Upper lobe of right lung (tissue), 1 donor: Measurements from ENCODE around the gene SCARB1. TPM values are rescaled to one million over a fixed set of nuclear protein-coding genes. Genes with fewer than 3 reads are reported as not detected.

Experiments
- ATAC-seq: fragments of 200-7000 bp; cut with Tn5 transposase; one replicate; pipeline ENCODE4 v1.9.1; 2020; ENCODE audit warnings: mild to moderate bottlenecking, moderate library complexity
- DNase-seq: peaks from one replicate; pipeline ENCODE4 v3.0.0-alpha.2; 2020
- H3K27ac ChIP-seq: fragments of 200-600 bp; one replicate; pipeline ENCODE4 v1.8.0; 2022
- H3K27me3 ChIP-seq: fragments of 200-600 bp; one replicate; pipeline ENCODE4 v1.8.0; 2022; ENCODE audit warnings: mild to moderate bottlenecking
- H3K36me3 ChIP-seq: fragments of 200-600 bp; one replicate; pipeline ENCODE4 v1.8.0; 2022
- H3K4me1 ChIP-seq: fragments of 200-600 bp; one replicate; pipeline ENCODE4 v1.8.0; 2022
- H3K4me3 ChIP-seq: fragments of 200-600 bp; one replicate; pipeline ENCODE4 v1.8.0; 2022; ENCODE audit warnings: mild to moderate bottlenecking
- H3K9me3 ChIP-seq: fragments of 200-600 bp; one replicate; pipeline ENCODE4 v1.8.0; 2022
- CTCF ChIP-seq: fragments of 200-600 bp; IDR thresholded peaks from one replicate; pipeline ENCODE4 v1.8.0; 2022; ENCODE audit warnings: antibody characterized with exemption
- intact Hi-C: fragments of 100-400 bp; cut with DNase I; formaldehyde crosslinking; loops from one replicate; pipeline ENCODE4 v1.11.0; 2022
- total RNA-seq: library from RNA; stranded (reverse); fragmentation: NEBNext Ultra II Directional; extraction: Animal tissue kit (Norgen Biotek cat#: 25700); gene quantifications from one replicate; pipeline ENCODE4 v1.2.1, GENCODE V29; 2021
- donor health status: DM: no; HTN: yes; CAD: no; lungs with severe emphysema.

Gene SCARB1
- total RNA-seq, 1 donor from 2014 or later, result 35.3 TPM

GRCh38 chr12:124828264-124829007 is 35.2 kb downstream of the SCARB1 start:
- Histone ChIP-seq H3K27ac (no peak overlapping the region), H3K36me3 (no peaks in the 10 kb centered on the region), H3K27me3 (no peaks in the 10 kb centered on the region), H3K4me1 (no peaks in the 10 kb centered on the region), H3K9me3 (no peaks in the 10 kb centered on the region), H3K4me3 (no peak overlapping the region)
- DNase-seq, result no peak
- no peak for TF ChIP-seq CTCF
- intact Hi-C loops, result no loop called here
- ATAC-seq, result peak; percentile 37

DNA sequence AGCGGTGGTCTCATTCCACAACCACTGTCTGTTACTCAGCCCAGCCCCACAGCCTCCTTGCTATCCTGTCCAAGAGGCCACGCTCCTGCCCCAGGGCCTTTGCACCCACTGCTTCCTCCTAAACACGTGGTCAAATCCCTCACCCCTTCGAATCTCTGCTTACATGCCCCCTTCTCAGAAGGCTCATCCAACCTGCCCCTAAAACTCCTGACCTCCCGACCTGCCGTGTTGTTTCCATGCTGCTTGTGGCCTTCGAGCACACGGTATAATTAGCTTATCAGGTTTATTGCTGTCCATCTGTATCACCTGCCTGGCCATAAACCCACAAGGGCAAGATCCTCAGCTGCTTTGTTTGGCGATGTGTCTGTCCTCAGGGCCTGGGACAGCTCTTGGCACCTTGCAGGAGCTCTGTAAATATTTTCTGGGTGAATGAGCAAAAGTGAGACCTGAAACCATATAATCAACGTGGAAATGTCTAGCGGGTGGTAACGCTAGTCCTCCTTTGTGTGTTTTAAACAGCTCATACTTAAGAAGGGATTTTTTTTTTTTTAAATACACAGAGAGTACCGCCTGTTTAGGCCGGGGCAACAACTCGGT is 36.0 kb downstream of the SCARB1 start:
- H3K27me3 ChIP-seq, result no peaks in the 10 kb centered on the region
- no peak for ATAC-seq
- H3K27ac ChIP-seq, result no peak overlapping the region
- H3K36me3 ChIP-seq, result no peaks in the 10 kb centered on the region
- no peaks in the 10 kb centered on the region for H3K9me3 ChIP-seq
- intact Hi-C loops, result no loop called here
- H3K4me3 ChIP-seq, result no peak overlapping the region
- TF ChIP-seq CTCF, result no peak
- DNase-seq, result no peak
- no peaks in the 10 kb centered on the region for H3K4me1 ChIP-seq

DNA sequence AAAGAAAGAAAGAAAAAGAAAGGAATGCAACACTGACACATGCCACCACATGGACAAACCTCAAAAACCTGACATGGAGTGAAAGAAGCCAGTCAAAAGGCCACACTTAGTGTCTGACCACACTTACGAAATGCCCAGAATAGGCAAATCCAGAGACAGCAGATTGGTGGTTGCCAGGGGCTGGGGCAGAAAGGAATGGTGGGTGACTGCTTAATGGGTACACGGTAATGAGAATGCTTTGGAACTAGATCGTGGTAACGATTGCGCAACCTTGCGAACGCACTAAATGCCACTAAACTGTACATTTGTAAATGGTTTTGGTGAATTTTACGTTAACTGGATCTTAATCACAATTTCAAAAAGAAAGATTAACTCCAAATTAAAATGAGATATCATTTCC is 39.5 kb downstream of the SCARB1 start:
- H3K9me3 ChIP-seq, result no peaks in the 10 kb centered on the region
- H3K27ac ChIP-seq, result no peak overlapping the region
- no peak for ATAC-seq
- no peaks in the 10 kb centered on the region for H3K36me3 ChIP-seq
- no peak for TF ChIP-seq CTCF
- DNase-seq, result no peak
- no peak overlapping the region for H3K4me3 ChIP-seq
- no peaks in the 10 kb centered on the region for H3K4me1 ChIP-seq
- intact Hi-C loops, result no loop called here
- no peaks in the 10 kb centered on the region for H3K27me3 ChIP-seq

GRCh38 chr12:124823272-124823970 is 40.2 kb downstream of the SCARB1 start:
- TF ChIP-seq CTCF, result no peak
- no peak for ATAC-seq
- no peaks in the 10 kb centered on the region for H3K4me1 ChIP-seq
- no peak overlapping the region for H3K4me3 ChIP-seq
- H3K27ac ChIP-seq, result no peak overlapping the region
- intact Hi-C loops, result no loop called here
- no peak for DNase-seq
- H3K9me3 ChIP-seq, result no peaks in the 10 kb centered on the region
- no peaks in the 10 kb centered on the region for H3K36me3 ChIP-seq
- H3K27me3 ChIP-seq, result no peaks in the 10 kb centered on the region

DNA sequence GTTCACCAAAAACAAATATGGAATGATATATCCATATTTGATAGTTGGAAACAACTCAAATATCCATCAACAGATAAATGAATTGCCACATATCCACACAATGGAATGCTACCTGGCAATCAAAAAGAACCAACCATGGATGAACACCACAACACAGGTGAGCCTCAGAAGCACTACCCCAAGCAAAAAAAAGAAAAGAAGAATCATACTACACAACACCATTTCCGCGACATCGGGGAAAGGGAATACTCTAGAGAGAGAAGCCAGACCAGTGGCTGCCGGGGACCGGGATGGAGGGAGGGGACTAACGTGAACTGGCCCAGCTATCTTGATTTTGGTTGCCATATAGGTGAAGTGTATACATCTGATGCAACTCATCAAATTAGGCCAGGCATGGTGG is 41.4 kb downstream of the SCARB1 start:
- H3K4me1 ChIP-seq, result no peaks in the 10 kb centered on the region
- ATAC-seq (no peak), DNase-seq (no peak)
- H3K36me3 ChIP-seq, result no peaks in the 10 kb centered on the region
- TF ChIP-seq CTCF, result no peak
- no peak overlapping the region for H3K4me3 ChIP-seq
- H3K9me3 ChIP-seq, result no peaks in the 10 kb centered on the region
- no peak overlapping the region for H3K27ac ChIP-seq
- H3K27me3 ChIP-seq, result no peaks in the 10 kb centered on the region
- intact Hi-C loops, result no loop called here
